HG03439 (cell line): ENCODE measurements around the gene CIAPIN1.
A peak's percentile ranks its signal among the peaks of the same experiment; 100 is the strongest.

Experiments
- ATAC-seq: cut with Tn5 transposase; IDR thresholded peaks from one replicate; pipeline ENCODE4 v1.9.1; 2021; ENCODE audit warnings: mild to moderate bottlenecking, moderate library complexity; ENCODE audit not compliant: unreplicated experiment

CIAPIN1 gene

DNA sequence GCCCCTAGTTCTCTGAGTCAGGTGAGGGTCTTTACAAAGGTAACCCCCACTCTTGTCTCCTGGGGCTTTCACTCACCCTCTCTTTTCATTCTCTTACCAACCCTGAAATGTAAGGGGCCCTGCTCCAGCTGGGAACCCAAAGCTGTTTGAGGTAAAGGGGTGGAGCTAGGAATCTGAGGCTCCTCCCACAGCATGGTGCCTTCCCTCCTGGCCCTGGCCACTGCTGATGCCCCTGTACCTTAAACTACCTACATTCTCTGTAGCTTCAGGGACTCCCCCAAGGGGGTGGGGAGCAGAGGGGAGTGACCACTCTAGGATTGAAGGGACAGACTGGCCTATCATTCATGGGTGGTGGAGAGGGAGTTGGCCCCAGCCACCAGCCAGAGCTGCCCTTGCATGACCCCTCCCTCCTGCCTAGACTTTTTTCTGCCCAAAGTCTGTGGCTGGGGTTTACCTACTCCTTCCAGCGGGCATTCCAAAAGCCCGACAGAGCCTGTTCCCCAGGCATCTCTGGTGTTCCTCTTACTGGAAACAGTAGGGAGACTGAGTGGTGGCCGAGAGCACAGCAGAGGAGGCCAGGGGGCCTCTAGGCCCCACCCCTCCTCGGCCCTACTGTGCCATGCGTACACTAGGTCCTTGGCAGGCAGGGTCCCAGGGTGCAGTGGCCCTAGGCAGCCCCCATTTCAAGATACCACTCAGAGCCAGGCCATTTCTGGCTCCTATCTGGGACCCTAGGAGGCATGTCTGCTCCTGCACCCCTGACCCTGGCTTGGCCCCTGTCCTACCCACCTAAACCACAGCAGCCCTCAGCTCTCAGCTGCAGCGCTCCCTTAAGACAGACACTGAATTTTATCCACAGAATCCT lies 29.6 kb upstream of the CIAPIN1 start:
- no peak for ATAC-seq

DNA sequence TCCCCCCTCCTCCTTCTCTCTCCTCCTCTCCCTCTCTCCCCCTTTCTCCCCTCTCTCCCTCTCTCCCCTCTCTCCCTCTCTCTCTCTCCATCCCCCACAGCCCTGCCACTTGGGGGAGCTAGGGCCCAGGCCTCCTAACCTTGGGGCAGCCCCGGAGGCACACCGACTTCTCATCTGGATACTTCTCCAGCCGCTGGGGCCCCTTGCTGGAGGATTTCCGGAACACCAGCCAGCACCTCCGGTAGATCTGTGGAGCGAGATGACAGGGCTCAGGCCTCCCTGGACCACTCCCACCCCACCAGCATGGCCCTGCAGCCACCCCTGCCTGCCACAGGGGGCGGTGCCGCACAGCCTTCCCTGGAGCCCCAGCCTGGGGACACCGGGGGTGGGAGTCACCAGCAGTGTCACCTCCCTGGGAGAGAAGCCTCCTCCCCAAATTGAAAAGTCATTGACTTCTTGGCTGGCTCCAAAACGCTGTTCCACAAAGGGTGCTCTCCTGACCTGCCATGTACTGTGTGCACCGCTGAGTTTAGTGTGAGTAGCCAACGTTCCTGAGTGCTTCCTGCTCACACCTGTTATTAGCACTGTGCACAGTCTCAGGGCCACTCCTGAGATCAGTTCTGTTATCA lies 28.6 kb upstream of the CIAPIN1 start:
- ATAC-seq = peak; percentile 78

DNA sequence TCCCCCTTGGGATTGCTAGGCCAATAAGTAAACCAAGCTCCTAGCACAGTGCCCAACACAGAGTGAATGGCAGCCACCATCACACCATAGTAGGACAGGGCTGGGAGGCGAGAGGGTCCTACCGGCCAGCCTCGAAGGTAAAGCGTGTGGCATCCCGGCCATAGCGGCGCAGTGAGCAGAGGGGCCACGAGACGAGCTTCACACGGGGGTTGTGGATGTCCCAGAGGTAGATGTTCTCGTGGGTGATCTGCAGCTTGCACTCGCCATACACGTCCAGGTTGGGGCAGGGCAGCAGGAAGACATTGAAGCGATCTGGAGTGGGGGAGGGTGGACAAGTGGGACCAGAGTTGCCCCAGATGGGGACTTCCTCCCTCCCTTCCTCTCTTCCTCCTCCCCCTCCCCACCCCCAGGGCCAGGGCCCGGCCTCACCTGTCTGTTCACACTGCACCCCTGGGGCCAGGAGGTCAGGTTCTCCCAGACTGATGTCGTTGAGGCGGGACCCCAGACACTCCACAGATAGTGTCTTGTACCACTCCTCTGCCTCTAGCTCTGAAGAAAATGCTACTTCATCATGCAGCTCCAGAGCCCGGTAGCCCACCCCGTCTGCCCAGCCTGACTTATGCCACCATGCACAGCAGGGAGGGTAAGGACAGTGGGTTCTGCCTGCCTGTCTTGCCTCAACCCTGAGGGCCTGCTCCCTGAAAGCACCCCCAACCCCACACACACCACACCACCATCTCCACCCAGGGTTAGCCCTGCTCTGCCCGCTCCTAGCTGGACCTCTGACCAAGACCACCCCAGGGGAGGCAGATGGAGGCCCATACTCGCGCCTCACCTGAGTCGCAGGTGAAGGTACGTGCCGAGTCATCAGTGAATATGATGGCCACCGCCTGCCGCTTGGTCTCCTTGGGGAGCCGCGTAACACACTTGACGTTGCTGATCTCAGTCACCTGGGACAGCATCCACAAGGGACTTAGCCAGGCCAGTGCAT lies 27.8 kb upstream of the CIAPIN1 start:
- no peak for ATAC-seq

DNA sequence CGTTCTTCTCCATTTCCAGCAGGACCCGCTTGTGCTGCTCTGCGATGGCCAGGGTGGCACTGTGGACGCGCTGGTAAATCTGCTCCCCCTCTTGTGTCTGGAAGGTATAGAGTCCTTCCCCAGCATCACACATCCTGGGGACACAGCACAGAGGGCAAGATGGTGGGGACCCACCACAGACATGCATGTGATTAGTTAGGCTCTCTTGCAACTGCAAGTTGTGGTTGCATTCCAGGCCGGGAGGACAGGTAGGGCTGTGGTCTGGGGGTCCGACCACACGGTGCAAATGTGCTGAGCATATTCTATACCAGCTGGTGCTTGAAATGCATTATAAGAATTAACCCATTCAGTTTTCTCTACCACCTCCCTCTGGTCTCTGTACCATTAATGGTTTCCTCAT lies 26.7 kb upstream of the CIAPIN1 start:
- ATAC-seq = no peak

DNA sequence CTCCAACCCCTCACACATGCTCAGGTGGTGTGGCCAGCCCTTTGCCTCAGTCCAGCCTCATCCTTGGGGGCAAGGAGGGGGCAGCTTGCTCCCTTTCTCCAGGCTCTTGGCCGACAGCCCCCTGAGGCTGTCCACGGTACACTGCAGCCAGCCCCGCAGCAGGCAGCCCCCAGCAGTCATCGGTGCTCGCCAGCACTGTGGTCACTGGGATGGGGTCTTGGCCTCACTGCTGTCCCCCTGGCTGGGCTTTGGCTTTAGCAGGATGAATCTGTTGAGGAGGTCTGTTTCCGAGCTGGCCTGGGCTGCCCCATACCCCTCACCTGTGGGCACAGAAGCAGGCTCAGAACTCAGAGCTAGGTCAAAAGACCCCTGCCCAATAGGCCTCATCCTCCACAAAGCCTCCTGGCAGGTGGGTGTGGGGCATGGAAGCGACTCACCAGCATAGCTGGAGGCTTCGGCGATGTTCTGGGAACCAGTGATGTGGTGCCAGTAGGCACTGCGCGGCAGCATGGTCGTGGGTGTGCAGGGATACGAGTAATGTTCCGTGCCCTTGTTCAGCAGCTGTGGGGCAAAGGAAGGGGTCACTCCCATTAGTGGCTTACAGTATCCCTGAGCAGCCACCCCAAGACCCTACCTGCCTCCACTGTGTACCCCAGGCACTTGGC lies 26.1 kb upstream of the CIAPIN1 start:
- no peak for ATAC-seq

DNA sequence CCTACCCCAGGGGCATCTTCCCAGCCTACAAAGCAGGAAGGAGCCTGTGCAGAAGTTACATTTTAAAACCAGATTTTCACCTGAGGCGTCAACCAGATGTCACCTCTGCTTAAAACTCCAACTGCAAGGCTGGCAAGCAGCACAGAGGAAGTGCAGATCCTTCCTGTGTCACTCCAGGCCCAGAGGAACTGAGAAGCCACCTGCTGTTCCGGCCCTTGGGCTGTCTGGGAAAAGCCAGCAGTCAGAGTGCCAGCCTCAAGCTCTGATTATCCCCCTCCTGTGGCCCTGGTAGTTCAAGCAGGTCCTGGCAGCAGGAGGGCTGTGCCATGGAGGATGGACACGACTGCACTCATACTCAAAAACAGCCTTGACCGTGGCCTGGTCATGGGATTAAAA lies 25.5 kb upstream of the CIAPIN1 start:
- ATAC-seq = no peak

DNA sequence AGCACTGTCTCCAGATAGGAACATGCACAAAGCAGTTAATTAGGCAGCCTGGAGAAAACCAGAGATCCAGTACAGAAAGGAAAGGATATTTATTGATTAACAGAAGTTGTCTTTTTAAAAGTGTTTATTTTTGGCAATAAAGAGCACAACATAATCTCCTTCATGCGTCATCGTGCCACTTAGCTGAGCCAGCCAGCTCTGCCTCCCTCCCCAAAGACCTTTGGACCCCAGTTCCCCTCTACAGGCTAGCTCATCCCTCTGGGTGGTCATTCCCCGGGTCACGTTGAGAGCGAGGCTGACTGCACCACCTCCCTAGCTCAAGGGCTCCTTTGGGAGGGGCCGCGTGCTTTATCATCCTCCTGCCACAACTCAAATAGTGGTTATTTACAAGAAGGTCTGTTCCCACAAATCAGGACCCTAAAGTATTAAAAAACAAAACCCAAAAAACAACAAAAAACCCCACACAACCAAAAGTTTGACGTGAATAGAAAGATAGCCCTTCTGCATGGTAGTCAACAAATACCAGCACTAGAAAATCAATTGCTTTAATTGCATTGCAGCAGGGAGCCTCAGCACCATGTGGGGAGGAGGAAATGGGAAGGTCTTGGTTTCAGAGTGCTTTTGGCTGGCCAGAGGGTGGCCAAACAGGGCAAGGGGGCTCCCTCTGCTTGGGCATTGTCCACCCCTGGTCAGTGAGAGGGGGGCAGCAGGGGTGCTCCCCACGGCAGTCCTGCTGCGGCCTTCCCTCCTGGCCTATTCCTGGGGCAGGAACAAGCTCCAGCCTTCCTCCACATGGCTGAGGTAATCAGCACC lies 24.9 kb upstream of the CIAPIN1 start:
- no peak for ATAC-seq

DNA sequence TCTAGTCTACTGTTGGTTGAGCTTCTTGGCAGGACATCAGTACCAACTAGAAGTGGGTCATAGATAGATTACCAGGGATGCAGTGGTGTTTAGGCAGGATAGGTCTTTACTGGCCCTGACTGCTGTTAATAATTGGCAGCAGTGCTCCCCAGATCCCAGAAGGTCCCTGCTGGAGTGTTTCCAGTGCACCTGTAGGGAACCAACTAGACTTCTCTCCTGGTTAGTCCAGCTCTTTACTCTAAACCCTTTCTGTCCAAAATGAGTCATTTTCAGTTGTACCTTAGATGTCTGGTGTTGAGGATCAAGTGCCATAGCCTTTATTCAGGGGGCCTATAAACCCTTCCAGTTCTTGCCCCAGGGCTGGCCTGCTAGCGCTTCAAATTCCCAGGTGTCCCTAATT lies 24.0 kb upstream of the CIAPIN1 start:
- ATAC-seq = no peak

DNA sequence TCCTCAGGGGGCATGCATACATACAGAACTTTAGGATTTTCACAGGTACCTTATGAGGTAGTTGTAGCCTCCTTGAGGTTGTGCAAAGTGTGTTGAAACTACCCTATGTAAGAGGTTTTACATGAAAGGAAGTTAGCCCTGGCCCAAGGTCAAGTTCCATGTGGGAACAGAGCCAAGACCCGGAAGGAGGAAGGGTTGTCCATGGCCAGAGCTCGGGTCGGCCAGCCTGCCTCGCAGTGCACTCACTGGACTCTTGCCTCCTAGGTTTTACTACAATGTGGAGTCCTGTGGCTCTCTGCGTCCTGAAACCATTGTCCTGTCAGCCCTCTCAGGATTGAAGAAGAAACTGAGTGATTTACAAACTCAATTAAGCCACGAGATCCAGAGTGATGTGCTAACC lies 23.5 kb upstream of the CIAPIN1 start:
- ATAC-seq = no peak

DNA sequence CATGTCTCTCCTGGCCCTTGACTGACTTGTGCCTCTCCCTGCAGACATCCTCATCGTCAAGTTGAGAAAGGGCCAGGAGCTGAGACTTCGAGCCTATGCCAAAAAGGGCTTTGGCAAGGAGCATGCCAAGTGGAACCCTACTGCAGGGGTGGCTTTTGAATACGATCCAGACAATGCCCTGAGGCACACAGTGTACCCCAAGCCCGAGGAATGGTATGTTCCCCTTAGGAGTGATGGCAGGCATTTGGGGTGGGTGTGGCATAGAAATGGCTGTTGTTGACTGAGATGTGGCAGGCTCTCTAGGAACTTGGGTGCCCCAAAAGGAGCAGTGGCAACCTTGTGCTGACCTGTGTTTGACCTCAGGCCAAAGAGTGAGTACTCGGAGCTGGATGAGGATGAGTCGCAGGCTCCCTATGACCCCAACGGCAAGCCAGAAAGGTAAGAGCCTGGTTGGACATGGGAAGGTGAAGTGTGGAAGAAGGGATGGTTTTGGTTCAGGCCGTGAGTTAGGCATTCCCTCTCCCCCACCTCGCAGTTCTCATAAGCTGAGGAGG lies 22.8 kb upstream of the CIAPIN1 start:
- no peak for ATAC-seq

DNA sequence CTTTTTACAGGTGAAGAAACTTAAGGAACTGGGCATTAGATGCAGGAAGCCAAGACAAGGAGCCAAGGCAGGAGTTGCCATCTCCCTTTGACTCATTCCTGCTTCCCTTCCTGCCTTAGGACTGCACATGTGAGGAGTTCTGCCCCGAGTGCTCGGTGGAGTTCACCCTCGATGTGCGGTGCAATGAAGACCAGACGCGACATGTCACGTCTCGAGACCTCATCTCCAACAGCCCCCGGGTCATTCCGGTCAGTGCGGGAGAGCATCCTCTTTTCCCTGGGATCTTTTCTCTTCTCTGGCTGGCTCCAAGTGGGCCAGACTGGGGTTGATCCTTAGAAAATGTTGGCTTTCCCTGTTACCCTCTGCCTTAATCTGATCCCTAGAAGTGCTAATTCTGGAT lies 21.9 kb upstream of the CIAPIN1 start:
- ATAC-seq = no peak

DNA sequence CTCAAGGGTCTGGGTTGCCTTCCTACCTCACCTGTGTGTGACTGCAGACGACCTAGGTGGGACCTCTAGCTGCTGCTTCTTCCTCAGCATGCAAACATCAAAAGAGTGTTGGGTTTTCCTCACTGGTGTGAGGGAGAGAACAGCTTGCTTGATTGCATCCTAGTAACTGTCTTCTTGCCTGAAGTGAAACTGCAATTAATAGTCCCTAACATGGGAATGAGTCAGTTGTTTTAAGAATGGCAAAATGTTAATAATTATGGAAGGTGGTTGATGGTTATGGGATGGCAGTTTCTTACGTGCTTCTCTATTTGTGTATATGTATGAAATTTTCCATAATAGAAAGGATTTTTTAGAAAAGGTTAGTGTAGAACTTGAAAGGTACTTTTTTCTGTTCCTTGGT lies 21.2 kb upstream of the CIAPIN1 start:
- no peak for ATAC-seq

DNA sequence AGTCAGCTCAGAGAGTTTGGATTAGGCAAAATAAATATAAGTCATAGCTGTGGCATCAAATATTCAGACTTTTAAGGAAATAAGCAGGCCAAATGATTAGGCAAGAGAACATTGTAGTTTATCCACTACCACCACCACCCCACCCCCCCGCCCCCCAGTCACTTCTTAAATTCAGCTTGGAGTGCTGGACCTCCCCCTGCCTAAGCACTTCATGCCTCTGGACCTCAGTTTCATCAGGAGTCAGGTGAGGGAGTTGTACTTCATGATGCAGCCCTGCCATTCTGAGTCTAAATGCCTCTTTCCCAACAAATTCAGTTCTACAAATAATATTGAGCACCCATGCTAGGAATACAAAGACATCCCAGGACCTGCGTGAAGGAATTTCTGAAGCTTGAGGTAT lies 17.3 kb upstream of the CIAPIN1 start:
- ATAC-seq = no peak

DNA sequence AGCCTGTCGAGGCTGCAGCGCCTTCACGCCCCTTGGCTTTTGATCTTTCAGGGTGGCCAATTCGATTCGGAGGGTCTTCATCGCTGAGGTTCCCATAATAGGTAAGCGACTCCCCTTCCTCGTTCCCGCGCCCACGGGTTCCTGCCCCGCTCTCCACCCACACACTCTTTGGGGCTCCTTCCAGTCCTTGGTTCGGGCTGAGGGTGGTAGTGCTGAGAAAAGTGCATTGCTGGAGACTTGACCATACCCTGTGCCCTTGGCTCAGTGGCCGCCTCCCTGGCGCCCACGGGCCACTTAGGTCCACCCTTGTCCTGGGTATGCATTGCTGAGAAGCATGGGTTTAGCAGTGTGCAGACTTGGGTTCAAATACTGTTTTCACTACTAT lies 15.8 kb upstream of the CIAPIN1 start:
- ATAC-seq = peak; percentile 26

DNA sequence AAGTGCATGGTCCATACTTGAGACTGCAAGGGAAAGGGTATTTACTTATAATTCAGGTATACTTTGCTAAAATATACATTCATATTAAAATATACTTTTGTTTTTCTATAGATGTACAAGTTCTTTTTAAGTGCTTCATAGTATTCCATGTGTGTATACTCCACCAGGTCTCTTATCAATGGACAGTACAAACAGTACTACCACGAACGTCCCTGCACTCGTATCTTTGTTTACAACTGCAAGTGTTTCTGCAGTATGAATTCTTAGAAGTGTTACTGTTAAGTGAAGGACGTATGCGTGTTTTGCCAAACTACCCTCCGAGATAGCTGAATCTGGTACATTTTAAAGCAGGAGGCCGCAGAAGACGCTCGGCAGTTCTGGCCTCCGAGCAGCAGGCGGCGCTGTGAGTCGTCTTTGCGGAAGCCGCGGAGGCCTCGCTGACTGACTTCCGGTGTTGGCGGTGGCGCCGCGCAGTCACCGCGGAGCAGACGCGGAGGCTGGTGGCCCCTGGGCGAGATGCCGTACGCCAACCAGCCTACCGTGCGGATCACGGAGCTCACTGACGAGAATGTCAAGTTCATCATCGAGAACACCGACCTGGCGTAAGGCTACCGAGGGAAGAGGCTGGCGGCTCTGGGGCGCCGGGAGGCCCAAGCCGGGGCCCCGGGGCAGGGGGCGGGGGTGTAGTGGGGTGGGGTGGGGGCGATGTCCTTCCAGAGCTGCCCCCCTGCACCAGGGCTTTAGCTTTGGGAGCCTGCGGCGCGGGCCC lies 15.2 kb upstream of the CIAPIN1 start, which contains the start of gene POLR2C:
POLR2C (plus strand) TSS at position 471 of the 769 bp plus-strand sequence; CDS start at position 517, 46 bp downstream.
- peak; percentile 71 for ATAC-seq

DNA sequence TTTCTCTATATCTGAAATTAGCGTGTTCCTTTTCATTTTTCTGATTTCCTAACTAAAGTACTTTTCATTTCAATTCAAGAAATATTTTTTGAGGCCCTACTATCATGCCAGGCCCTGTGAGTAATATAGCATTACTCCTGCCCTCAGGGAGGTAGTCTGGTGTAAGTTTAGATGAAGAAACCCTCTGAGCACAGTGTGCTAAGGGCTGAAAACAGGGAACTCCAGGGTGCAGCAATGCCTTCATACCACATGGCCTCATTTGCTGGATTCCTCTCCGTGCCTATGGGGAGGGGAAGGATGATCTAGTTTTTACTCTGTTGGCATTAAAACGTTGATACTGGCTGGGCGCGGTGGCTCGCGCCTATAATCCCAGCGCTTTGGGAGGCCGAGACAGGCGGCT lies 4.8 kb upstream of the CIAPIN1 start:
- no peak for ATAC-seq

DNA sequence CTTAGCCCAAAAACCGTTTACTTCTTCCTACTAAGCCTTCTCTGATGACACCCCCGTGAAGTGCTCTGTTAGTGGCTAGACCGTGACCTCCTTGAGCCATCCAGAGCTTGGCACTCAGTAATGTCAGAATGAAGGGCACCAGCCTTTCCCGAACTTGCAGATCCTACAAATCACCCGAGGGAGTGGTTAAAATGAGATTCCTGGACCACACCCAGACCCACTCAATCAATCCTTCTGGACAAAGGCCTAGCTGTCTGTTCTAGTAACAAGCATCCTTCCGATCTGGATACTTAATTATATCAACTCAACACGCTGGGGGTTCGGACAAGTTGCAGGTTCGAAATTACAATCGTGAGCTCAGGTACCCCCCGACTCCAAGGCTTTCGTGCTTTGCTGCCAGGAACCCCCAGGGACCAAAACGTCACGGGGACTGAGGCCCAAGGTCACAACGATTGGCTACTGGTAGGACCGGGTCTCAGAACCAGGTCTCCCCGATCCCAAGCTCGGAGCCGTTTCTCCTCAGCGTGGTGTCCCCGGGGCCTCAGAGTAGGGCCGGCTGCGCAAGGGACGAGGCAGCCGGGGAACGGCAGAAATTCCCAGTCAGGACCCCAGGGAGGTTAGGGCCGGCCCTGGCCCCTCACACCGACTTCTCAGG lies 527 bp downstream of the CIAPIN1 start:
- ATAC-seq = peak; percentile 34

DNA sequence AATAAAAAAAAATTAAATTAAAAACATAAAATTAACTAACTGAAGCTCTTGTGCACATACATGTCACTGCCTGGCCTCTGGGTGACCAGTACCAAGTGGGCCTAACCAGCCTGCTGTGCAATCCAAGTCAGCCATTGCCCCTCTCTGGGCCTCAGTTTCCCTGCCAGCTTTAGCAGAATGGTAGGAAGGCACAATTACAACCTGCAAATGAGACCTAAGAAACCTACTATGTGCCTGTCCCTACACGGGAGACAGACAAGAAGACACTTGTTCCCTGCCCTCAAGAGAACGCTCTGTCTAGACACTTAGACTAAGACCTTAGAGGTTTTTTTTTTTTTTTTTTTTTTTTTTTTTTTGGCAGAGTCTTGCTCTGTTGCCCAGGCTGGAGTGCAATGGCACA lies 1.7 kb downstream of the CIAPIN1 start:
- ATAC-seq = no peak
